HEK293 (cell line): ENCODE measurements around the gene BIN1.
A peak's percentile ranks its signal among the peaks of the same experiment; 100 is the strongest.

Experiments used
- HOXD13 ChIP-seq: sonication (generic); formaldehyde crosslinking; IDR thresholded peaks from 2 replicates; pipeline ENCODE4 v1.8.0; 2022; ENCODE audit warnings: missing genetic modification reagents, borderline replicate concordance
- KLF7 ChIP-seq: fragments of 450-650 bp; formaldehyde crosslinking; IDR thresholded peaks from 2 replicates; pipeline ENCODE4 v1.5.1; 2016; ENCODE audit warnings: missing biosample characterization, missing genetic modification characterization, borderline replicate concordance
- KLF8 ChIP-seq: fragments of 450-650 bp; formaldehyde crosslinking; IDR thresholded peaks from 2 replicates; pipeline ENCODE4 v1.5.1; 2016; ENCODE audit warnings: missing biosample characterization, missing genetic modification characterization
- MZF1 ChIP-seq: fragments of 450-650 bp; formaldehyde crosslinking; IDR thresholded peaks from 2 replicates; pipeline ENCODE4 v1.5.1; 2017; ENCODE audit warnings: missing biosample characterization, missing genetic modification characterization, borderline replicate concordance
- SCRT2 ChIP-seq: fragments of 450-650 bp; formaldehyde crosslinking; IDR thresholded peaks from 2 replicates; pipeline ENCODE4 v1.5.1; 2016; ENCODE audit warnings: missing biosample characterization, missing genetic modification characterization
- SP2 ChIP-seq: fragments of 450-650 bp; formaldehyde crosslinking; IDR thresholded peaks from 2 replicates; pipeline ENCODE4 v1.5.1; 2016; ENCODE audit warnings: missing biosample characterization, missing genetic modification characterization
- SP3 ChIP-seq: fragments of 450-650 bp; formaldehyde crosslinking; IDR thresholded peaks from 2 replicates; pipeline ENCODE4 v1.5.1; 2016; ENCODE audit warnings: missing biosample characterization, missing genetic modification characterization
- YY1 ChIP-seq: fragments of 450-650 bp; formaldehyde crosslinking; IDR thresholded peaks from 2 replicates; pipeline ENCODE4 v1.5.1; 2018; ENCODE audit warnings: missing biosample characterization, missing genetic modification characterization
- ZBTB21 ChIP-seq: fragments of 450-650 bp; formaldehyde crosslinking; IDR thresholded peaks from 2 replicates; pipeline ENCODE4 v1.5.1; 2017; ENCODE audit warnings: missing biosample characterization, missing genetic modification characterization
- ZNF155 ChIP-seq: fragments of 450-650 bp; formaldehyde crosslinking; IDR thresholded peaks from 2 replicates; pipeline ENCODE4 v1.5.1; 2016; ENCODE audit warnings: missing biosample characterization, missing genetic modification characterization
- ZNF19 ChIP-seq: fragments of 450-650 bp; formaldehyde crosslinking; IDR thresholded peaks from 2 replicates; pipeline ENCODE4; 2016; ENCODE audit warnings: missing biosample characterization, missing genetic modification characterization, low read depth
- ZNF350 ChIP-seq: fragments of 450-650 bp; formaldehyde crosslinking; IDR thresholded peaks from 2 replicates; pipeline ENCODE4 v1.5.0; 2017; ENCODE audit warnings: missing biosample characterization, mild to moderate bottlenecking, missing genetic modification characterization
- ZNF501 ChIP-seq: fragments of 450-650 bp; formaldehyde crosslinking; IDR thresholded peaks from 2 replicates; pipeline ENCODE4 v1.5.1; 2016; ENCODE audit warnings: missing biosample characterization, missing genetic modification characterization
- ZNF521 ChIP-seq: fragments of 450-650 bp; formaldehyde crosslinking; IDR thresholded peaks from 2 replicates; pipeline ENCODE4 v1.5.1; 2017; ENCODE audit warnings: missing biosample characterization, mild to moderate bottlenecking, missing genetic modification characterization
- ZNF558 ChIP-seq: fragments of 450-650 bp; formaldehyde crosslinking; IDR thresholded peaks from 2 replicates; pipeline ENCODE4 v1.5.1; 2016; ENCODE audit warnings: missing biosample characterization, missing genetic modification characterization
- ZNF561 ChIP-seq: fragments of 450-650 bp; IDR thresholded peaks from 2 replicates; pipeline ENCODE4 v1.5.1; 2018; ENCODE audit warnings: missing biosample characterization, missing genetic modification characterization, borderline replicate concordance
- ZNF629 ChIP-seq: fragments of 450-650 bp; formaldehyde crosslinking; IDR thresholded peaks from 2 replicates; pipeline ENCODE4 v1.5.1; 2017; ENCODE audit warnings: missing biosample characterization, missing genetic modification characterization
- ZNF654 ChIP-seq: fragments of 450-650 bp; formaldehyde crosslinking; IDR thresholded peaks from 2 replicates; pipeline ENCODE4 v1.5.1; 2016; ENCODE audit warnings: low read depth, missing biosample characterization, missing genetic modification characterization
- ZNF768 ChIP-seq: fragments of 450-650 bp; formaldehyde crosslinking; IDR thresholded peaks from 2 replicates; pipeline ENCODE4 v1.5.1; 2018; ENCODE audit warnings: missing biosample characterization, mild to moderate bottlenecking, missing genetic modification characterization
- ZNF791 ChIP-seq: fragments of 450-650 bp; formaldehyde crosslinking; IDR thresholded peaks from 2 replicates; pipeline ENCODE4 v1.5.1; 2016; ENCODE audit warnings: missing biosample characterization, missing genetic modification characterization
- ZNF792 ChIP-seq: fragments of 450-650 bp; formaldehyde crosslinking; IDR thresholded peaks from 2 replicates; pipeline ENCODE4 v1.5.1; 2016; ENCODE audit warnings: missing biosample characterization, missing genetic modification characterization
- ZNF830 ChIP-seq: fragments of 450-650 bp; IDR thresholded peaks from 2 replicates; pipeline ENCODE4 v1.5.0; 2018; ENCODE audit warnings: missing biosample characterization, missing genetic modification characterization, low read depth, mild to moderate bottlenecking, moderate library complexity
- ZXDB ChIP-seq: fragments of 450-650 bp; formaldehyde crosslinking; IDR thresholded peaks from 2 replicates; pipeline ENCODE4 v1.5.1; 2016; ENCODE audit warnings: missing biosample characterization, missing genetic modification characterization
- TF ChIP-seq, protein P1 (sequence below): fragments of 450-650 bp; formaldehyde crosslinking; IDR thresholded peaks from 2 replicates; pipeline ENCODE4; 2016; ENCODE audit warnings: missing biosample characterization, missing genetic modification characterization
- TF ChIP-seq, protein P2 (sequence below): fragments of 450-650 bp; formaldehyde crosslinking; conservative IDR thresholded peaks from 2 replicates; pipeline ENCODE4 v1.5.1; 2016; ENCODE audit warnings: low read depth, missing biosample characterization, missing genetic modification characterization
- TF ChIP-seq, protein P3 (sequence below): fragments of 450-650 bp; formaldehyde crosslinking; conservative IDR thresholded peaks from 2 replicates; pipeline ENCODE4 v1.5.1; 2016; ENCODE audit warnings: low read depth, missing biosample characterization, missing genetic modification characterization
- TF ChIP-seq, protein P4 (sequence below): fragments of 450-650 bp; formaldehyde crosslinking; IDR thresholded peaks from 2 replicates; pipeline ENCODE4 v1.5.1; 2016; ENCODE audit warnings: missing biosample characterization, missing genetic modification characterization
- TF ChIP-seq, protein P5 (sequence below): fragments of 450-650 bp; formaldehyde crosslinking; IDR thresholded peaks from 2 replicates; pipeline ENCODE4 v1.5.1; 2017; ENCODE audit warnings: missing biosample characterization, missing genetic modification characterization

BIN1 gene

DNA sequence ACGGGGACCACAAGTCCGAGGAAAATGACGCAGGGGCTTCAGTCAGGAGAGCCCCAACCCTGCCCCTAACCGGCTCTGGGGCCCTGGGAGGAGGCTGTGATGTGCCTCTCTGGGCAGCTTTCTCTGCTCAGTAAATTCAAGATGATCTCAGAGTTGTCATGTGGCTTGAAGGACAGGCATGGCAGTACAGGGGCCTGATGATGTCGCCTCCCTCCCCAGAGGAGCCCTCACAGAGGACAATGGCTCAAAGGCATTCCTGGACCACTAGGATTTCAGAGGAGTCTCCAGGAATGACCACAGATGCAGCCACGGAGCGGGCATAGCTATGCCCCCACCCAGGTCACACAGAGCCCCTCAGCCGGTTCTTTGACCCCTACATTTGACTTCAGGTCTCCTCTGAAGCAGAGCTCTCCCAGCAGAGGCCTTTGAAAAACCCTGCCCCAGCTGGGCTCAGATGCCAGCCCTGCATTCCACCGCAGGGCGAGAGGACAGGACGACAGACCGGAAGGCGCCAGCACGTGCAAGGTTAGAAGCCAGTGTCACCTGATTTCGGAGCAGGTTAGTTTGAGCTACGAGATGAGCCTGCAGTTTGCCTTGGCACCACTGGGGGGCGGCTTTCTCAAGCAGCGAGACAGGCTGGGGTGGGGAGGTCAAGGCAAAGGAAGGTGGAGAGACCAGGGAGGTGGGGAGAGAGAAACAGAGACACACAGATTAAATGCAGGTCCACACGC, 39.2 kb downstream of the BIN1 start (continued):
- TF ChIP-seq, protein P1, sequence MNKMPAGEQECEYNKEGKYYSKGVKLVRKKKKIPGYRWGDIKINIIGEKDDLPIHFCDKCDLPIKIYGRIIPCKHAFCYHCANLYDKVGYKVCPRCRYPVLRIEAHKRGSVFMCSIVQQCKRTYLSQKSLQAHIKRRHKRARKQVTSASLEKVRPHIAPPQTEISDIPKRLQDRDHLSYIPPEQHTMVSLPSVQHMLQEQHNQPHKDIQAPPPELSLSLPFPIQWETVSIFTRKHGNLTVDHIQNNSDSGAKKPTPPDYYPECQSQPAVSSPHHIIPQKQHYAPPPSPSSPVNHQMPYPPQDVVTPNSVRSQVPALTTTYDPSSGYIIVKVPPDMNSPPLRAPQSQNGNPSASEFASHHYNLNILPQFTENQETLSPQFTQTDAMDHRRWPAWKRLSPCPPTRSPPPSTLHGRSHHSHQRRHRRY, result no peak
- TF ChIP-seq, protein P2, sequence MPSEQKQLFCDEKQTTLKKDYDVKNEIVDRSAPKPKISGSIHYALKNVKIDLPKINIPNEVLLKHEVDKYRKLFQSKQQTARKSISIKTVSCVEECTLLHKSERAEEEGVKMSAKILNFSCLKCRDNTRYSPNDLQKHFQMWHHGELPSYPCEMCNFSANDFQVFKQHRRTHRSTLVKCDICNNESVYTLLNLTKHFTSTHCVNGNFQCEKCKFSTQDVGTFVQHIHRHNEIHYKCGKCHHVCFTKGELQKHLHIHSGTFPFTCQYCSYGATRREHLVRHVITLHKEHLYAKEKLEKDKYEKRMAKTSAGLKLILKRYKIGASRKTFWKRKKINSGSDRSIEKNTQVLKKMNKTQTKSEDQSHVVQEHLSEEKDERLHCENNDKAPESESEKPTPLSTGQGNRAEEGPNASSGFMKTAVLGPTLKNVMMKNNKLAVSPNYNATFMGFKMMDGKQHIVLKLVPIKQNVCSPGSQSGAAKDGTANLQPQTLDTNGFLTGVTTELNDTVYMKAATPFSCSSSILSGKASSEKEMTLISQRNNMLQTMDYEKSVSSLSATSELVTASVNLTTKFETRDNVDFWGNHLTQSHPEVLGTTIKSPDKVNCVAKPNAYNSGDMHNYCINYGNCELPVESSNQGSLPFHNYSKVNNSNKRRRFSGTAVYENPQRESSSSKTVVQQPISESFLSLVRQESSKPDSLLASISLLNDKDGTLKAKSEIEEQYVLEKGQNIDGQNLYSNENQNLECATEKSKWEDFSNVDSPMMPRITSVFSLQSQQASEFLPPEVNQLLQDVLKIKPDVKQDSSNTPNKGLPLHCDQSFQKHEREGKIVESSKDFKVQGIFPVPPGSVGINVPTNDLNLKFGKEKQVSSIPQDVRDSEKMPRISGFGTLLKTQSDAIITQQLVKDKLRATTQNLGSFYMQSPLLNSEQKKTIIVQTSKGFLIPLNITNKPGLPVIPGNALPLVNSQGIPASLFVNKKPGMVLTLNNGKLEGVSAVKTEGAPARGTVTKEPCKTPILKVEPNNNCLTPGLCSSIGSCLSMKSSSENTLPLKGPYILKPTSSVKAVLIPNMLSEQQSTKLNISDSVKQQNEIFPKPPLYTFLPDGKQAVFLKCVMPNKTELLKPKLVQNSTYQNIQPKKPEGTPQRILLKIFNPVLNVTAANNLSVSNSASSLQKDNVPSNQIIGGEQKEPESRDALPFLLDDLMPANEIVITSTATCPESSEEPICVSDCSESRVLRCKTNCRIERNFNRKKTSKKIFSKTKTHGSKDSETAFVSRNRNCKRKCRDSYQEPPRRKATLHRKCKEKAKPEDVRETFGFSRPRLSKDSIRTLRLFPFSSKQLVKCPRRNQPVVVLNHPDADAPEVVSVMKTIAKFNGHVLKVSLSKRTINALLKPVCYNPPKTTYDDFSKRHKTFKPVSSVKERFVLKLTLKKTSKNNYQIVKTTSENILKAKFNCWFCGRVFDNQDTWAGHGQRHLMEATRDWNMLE (tag by site-specific recombination), result no peak
- TF ChIP-seq ZNF155 (tag by site-specific recombination) (no peak), KLF8 (tag by site-specific recombination) (no peak), ZNF521 (tag by site-specific recombination) (no peak), ZNF561 (tag by site-specific recombination) (no peak), YY1 (tag by site-specific recombination) (no peak), ZNF830 (tag by site-specific recombination) (no peak), ZXDB (tag by site-specific recombination) (no peak), ZNF792 (no peak), ZNF19 (tag by site-specific recombination) (no peak), SP2 (tag by site-specific recombination) (no peak), SP3 (no peak), ZNF501 (tag by site-specific recombination) (no peak), ZNF768 (tag by site-specific recombination) (no peak), HOXD13 (no peak), KLF7 (no peak), ZNF629 (no peak), ZNF350 (tag by site-specific recombination) (no peak), ZNF791 (no peak), SCRT2 (tag by site-specific recombination) (no peak), MZF1 (no peak), ZNF558 (tag by site-specific recombination) (no peak), ZBTB21 (tag by site-specific recombination) (peak; percentile 31; the same call in 1 of the 2 replicates), ZNF654 (tag by site-specific recombination) (peak; percentile 35)
- TF ChIP-seq, protein P3, sequence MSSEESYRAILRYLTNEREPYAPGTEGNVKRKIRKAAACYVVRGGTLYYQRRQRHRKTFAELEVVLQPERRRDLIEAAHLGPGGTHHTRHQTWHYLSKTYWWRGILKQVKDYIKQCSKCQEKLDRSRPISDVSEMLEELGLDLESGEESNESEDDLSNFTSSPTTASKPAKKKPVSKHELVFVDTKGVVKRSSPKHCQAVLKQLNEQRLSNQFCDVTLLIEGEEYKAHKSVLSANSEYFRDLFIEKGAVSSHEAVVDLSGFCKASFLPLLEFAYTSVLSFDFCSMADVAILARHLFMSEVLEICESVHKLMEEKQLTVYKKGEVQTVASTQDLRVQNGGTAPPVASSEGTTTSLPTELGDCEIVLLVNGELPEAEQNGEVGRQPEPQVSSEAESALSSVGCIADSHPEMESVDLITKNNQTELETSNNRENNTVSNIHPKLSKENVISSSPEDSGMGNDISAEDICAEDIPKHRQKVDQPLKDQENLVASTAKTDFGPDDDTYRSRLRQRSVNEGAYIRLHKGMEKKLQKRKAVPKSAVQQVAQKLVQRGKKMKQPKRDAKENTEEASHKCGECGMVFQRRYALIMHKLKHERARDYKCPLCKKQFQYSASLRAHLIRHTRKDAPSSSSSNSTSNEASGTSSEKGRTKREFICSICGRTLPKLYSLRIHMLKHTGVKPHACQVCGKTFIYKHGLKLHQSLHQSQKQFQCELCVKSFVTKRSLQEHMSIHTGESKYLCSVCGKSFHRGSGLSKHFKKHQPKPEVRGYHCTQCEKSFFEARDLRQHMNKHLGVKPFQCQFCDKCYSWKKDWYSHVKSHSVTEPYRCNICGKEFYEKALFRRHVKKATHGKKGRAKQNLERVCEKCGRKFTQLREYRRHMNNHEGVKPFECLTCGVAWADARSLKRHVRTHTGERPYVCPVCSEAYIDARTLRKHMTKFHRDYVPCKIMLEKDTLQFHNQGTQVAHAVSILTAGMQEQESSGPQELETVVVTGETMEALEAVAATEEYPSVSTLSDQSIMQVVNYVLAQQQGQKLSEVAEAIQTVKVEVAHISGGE (tag by site-specific recombination), result no peak
- TF ChIP-seq, protein P4, sequence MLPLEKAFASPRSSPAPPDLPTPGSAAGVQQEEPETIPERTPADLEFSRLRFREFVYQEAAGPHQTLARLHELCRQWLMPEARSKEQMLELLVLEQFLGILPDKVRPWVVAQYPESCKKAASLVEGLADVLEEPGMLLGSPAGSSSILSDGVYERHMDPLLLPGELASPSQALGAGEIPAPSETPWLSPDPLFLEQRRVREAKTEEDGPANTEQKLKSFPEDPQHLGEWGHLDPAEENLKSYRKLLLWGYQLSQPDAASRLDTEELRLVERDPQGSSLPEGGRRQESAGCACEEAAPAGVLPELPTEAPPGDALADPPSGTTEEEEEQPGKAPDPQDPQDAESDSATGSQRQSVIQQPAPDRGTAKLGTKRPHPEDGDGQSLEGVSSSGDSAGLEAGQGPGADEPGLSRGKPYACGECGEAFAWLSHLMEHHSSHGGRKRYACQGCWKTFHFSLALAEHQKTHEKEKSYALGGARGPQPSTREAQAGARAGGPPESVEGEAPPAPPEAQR, result no peak
- TF ChIP-seq, protein P5, sequence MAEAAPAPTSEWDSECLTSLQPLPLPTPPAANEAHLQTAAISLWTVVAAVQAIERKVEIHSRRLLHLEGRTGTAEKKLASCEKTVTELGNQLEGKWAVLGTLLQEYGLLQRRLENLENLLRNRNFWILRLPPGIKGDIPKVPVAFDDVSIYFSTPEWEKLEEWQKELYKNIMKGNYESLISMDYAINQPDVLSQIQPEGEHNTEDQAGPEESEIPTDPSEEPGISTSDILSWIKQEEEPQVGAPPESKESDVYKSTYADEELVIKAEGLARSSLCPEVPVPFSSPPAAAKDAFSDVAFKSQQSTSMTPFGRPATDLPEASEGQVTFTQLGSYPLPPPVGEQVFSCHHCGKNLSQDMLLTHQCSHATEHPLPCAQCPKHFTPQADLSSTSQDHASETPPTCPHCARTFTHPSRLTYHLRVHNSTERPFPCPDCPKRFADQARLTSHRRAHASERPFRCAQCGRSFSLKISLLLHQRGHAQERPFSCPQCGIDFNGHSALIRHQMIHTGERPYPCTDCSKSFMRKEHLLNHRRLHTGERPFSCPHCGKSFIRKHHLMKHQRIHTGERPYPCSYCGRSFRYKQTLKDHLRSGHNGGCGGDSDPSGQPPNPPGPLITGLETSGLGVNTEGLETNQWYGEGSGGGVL (tag by site-specific recombination), result 0 out of 2 replicates have a peak, but pooled peaks have one; percentile 9
